Measurements from ENCODE around the gene EPB41L5. TPM values are rescaled to one million over a fixed set of nuclear protein-coding genes. Genes with fewer than 3 reads are reported as not detected.
"Not testable (repeated sequence)": the region's sequence is repeated elsewhere in the genome, so short reads cannot be mapped to it uniquely, and the experiment has no call there.

EPB41L5 gene
- total RNA-seq, 4 donors from 2014 or later, result 14.2 to 24.0 (median 17.4) TPM

DNA sequence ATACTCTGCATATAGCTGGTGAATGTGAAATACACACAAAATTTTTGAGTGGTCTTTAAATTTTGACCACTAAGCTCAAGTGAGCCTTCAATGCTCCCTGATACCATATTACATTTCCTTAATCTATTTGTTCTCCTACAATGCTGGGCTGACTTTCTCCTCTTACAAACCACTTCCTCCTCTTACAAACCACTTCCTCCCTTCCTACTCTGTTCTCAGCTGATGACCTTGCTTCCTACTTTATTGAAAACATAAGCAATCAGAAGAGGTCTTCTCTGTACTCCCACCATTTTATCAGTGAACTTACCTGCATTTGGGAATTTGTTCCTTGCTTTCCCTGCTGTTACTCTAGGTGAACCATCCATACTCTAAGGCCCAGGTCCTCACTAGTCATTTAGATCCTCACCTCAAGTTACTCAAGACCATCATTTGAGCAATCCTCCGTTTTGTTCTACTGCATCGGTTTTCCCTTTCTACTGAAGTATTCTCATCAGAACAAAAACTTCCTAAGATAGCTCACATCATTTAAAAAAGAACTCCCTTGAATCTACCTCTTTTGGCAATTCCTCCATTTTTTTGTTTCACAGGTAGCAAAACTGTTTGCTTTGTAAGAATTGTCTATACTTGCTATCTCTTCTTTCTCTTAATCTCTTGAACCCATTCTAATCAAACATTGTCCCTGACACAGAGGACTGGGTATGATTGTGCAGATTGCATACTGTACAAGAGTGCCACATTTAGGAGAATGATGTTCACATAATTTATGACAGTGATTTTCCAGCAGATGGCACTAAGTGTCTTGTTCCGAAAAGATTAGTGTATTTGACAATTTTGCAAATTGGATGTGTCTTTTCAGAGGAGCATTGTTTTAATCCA lies 96.5 kb downstream of the EPB41L5 start:
- TF ChIP-seq, protein P1, sequence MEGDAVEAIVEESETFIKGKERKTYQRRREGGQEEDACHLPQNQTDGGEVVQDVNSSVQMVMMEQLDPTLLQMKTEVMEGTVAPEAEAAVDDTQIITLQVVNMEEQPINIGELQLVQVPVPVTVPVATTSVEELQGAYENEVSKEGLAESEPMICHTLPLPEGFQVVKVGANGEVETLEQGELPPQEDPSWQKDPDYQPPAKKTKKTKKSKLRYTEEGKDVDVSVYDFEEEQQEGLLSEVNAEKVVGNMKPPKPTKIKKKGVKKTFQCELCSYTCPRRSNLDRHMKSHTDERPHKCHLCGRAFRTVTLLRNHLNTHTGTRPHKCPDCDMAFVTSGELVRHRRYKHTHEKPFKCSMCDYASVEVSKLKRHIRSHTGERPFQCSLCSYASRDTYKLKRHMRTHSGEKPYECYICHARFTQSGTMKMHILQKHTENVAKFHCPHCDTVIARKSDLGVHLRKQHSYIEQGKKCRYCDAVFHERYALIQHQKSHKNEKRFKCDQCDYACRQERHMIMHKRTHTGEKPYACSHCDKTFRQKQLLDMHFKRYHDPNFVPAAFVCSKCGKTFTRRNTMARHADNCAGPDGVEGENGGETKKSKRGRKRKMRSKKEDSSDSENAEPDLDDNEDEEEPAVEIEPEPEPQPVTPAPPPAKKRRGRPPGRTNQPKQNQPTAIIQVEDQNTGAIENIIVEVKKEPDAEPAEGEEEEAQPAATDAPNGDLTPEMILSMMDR (IDR thresholded peaks at IDR 0.05), result no peak
- DNase-seq (ENCODE audit: low spot score) (no peak), ATAC-seq (ENCODE audit: low FRiP score) (no peak)

DNA sequence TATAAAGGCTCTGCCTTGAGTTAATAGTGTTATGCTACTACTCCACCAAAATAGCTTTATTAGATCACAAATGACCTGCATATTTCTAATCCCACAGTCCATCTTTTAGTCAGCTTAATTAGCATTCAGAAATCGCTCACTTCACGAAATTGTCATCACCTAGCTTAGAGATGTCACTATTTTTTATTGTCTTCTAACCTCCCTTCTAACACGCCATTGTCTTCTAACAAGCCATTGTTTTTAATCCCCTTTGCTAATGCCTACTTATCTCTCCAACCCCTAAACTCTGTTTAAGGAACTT lies 97.1 kb downstream of the EPB41L5 start:
- no peak for ATAC-seq (ENCODE audit: low FRiP score)
- TF ChIP-seq, protein P1 (IDR thresholded peaks at IDR 0.05), result no peak
- no peak for DNase-seq (ENCODE audit: low spot score)

DNA sequence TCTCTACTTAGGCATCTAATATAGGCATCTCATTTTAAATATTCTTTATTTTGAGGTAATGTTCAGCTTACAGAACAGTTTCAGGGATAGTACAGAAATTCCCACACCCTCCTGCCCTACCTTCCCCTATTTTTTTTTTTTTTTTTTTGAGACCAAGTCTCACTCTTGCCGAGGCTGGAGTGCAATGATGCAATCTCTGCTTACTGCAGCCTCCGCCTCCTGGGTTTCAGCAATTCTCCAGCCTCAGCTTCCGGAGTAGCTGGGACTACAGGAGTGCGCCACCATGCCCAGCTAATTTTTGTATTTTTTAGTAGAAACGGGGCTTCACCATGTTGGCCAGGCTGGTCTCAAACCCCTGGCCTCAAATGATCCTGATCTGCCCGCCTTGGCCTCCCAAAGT lies 97.6 kb downstream of the EPB41L5 start:
- ATAC-seq (ENCODE audit: low FRiP score) (no peak), DNase-seq (ENCODE audit: low spot score) (no peak)
- TF ChIP-seq, protein P1 (IDR thresholded peaks at IDR 0.05), result no peak

DNA sequence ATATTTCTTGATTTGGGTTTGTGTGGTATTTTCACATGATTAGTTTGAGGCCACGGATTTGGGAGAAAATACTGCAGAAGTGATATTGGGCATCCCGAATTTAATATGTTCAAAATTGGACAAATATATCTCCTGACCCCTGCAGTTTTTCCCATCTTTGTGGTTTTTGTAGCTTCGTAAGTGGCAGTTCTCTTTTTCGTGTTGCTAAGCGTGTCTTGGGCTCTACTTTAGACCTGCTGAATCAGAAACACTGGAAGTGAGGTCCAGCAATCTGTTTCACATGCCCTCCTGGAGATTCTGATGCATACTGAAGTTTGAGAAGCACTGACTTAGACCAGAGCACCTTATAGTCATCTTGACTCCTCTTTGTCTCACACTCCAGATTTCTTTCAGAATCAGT lies 98.3 kb downstream of the EPB41L5 start:
- TF ChIP-seq, protein P1 (IDR thresholded peaks at IDR 0.05), result no peak
- DNase-seq (ENCODE audit: low spot score) (no peak), ATAC-seq (ENCODE audit: low FRiP score) (no peak)

DNA sequence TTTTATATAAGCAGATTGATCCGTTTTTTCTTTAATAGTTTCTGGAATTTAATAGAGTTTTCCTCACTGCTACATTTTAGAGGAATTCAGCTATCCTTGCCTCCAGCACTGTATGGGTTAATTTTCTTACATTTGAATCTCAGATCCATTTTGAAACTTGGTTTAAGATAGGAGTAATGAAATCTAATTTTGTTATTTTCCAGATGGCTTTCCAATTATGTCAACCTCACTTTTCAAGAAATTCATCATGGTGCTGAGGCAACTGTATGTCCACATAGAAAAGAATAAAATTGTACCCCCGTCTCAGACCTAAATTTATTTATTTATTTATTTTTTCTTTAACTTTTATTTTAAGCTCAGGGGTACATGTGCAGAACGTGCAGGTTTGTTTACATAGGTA lies 105.1 kb downstream of the EPB41L5 start:
- DNase-seq (ENCODE audit: low spot score) (no peak), ATAC-seq (ENCODE audit: low FRiP score) (no peak)
- TF ChIP-seq, protein P1 (IDR thresholded peaks at IDR 0.05), result no peak

DNA sequence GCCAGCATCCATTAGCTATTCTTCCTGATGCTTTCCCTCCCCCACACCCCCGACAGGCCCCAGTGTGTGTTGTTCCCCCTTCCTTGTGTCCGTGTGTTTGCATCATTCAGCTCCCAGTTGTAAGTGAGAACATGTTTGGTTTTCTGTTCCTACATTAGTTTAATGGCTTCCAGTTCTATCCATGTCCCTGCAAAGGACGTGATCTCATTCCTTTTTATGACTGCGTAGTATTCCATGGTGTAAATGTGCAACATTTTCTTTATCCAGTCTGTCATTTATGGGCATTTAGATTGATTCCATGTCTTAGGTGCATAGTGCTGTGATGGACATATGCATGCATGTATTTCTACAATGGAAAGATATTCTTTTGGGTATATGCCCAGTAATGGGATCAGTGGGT lies 105.6 kb downstream of the EPB41L5 start:
- TF ChIP-seq, protein P1 (IDR thresholded peaks at IDR 0.05), result no peak
- DNase-seq (ENCODE audit: low spot score) (no peak), ATAC-seq (ENCODE audit: low FRiP score) (no peak)

DNA sequence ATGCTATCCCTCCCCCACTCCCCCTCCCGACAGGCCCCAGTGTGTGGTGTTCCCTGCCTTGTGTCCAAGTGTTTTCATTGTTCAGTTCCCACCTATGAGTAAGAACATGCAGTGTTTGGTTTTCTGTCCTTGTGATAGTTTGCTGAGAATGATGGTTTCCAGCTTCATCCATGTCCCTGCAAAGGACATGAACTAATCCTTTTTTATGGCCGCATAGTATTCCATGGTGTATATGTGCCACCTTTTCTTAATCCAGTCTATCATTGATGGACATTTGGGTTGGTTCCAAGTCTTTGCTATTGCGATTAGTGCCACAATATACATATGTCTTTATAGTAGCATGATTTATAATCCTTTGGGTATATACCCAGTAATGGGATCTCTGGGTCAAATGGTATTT lies 108.5 kb downstream of the EPB41L5 start:
- DNase-seq (ENCODE audit: low spot score); ATAC-seq (ENCODE audit: low FRiP score): not testable (repeated sequence)
